ENCODE data around the gene TMEM271. TPM values are rescaled to one million over a fixed set of nuclear protein-coding genes. Genes with fewer than 3 reads are reported as not detected.

The TMEM271 gene
- polyA plus RNA-seq, 3 donors: not detected

DNA sequence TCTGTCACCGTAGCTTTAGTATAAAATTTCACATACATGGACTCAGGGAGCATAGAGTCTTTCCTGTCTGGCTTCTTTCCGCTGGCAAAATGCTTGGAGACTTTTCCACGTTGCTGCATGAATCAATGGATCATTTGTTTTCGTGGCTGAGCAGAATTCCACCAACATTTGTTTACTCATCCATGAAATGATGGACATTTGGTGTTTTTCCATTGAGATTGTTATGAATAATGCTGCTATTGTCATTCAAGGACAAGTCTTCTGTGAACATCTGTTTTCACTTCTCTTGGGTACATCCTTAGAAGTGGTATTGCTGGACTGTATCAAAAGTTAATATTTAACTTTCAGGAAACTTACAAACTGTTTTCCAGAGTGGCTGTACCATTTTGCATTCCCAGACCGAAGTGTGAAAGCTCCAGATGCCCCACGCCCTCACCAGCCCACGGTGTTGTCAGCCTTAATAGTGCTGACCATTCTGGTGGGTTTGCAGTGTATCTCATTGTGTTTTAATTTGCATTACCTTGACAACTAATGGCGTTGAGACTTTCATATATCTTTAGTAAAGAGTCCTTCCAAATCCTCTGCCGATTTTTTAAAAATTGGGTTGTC lies 5.8 kb upstream of the TMEM271 start:
- DNase-seq (ENCODE audit: low read depth in 3 of 3, low spot score in 2 of 3): no peak

DNA sequence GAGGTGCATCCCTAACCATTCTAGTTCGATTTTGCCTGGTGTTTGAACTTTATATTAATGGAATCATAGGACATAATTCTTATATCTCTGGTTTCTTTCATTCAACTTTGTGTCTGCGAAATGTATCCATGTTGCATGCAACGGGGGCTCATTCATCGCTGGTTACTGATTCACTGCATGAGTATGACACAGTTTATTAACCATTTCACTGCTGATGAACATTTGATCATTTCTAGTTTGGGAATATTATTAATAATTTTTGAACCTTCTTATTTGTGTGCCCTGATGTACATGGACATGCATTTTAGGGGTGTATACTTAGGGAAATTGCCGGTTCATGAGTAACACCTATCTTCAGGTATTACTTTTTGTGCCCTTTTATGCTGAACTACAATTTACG lies 5.1 kb upstream of the TMEM271 start:
- DNase-seq (ENCODE audit: low read depth in 3 of 3, low spot score in 2 of 3): no peak

GRCh38 chr4:579543-580175 lies 3.6 kb upstream of the TMEM271 start:
- no peak for DNase-seq (ENCODE audit: low read depth in 3 of 3, low spot score in 2 of 3)

DNA sequence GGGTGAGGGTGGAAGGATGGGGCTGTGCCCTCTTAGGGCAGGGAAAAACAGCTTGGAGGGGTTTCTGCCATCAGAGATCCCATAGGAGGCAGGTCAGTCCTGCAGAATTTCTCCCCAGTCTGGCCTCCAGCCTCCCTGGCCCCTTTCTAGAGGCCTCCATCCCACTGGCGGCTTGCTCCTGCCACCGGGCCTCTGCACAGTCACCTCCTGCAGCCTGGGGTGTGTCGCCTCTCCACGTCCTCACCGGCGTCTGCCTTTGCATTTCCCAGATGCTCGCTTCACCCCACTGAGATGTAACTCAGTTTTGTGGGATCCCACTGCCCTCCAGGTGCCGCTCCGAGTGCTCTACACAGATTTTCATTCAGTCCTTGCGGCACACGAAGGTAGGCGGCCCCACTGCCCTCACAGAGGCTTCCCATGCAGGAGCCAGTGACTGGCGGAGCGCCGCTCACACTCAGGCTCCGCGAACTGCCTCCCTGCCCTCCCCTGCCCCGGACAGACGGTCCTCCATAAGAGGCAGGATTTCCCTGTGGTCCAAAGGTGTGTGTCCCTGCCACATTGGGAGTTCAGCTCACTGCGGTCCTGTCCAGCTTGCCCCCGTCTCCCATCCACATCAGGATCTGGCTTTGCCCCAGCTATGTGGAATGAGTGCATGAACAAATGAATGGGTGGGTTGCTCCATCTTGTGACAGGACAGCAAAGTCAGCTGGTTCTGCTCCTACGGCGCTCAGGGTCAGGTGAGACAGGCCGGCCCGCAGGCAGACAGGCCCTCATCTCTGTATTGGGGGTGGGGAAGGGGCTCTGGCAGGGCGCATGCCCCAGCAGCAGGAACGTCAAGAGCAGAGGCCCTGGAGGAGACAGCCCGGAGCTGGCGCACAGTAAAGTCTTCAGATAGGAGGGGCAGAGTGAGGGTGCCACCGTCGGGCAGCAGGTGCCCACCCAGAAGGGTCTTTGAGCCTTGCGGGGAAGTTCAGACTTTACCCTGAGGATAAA lies 2.7 kb upstream of the TMEM271 start:
- no peak for DNase-seq (ENCODE audit: low read depth in 3 of 3, low spot score in 2 of 3)

- no peak for DNase-seq (ENCODE audit: low read depth in 3 of 3, low spot score in 2 of 3)
Observed at GRCh38 chr4:577499-578450, 1.7 kb upstream of the TMEM271 start.

- DNase-seq (ENCODE audit: low read depth in 3 of 3, low spot score in 2 of 3): no peak
Observed at GRCh38 chr4:576991-577498, 950 bp upstream of the TMEM271 start.

- DNase-seq (ENCODE audit: low read depth in 3 of 3, low spot score in 2 of 3): peak; percentile 36 to 52 (median 45)
Observed at GRCh38 chr4:575281-576141, 584 bp downstream of the TMEM271 start.

DNA sequence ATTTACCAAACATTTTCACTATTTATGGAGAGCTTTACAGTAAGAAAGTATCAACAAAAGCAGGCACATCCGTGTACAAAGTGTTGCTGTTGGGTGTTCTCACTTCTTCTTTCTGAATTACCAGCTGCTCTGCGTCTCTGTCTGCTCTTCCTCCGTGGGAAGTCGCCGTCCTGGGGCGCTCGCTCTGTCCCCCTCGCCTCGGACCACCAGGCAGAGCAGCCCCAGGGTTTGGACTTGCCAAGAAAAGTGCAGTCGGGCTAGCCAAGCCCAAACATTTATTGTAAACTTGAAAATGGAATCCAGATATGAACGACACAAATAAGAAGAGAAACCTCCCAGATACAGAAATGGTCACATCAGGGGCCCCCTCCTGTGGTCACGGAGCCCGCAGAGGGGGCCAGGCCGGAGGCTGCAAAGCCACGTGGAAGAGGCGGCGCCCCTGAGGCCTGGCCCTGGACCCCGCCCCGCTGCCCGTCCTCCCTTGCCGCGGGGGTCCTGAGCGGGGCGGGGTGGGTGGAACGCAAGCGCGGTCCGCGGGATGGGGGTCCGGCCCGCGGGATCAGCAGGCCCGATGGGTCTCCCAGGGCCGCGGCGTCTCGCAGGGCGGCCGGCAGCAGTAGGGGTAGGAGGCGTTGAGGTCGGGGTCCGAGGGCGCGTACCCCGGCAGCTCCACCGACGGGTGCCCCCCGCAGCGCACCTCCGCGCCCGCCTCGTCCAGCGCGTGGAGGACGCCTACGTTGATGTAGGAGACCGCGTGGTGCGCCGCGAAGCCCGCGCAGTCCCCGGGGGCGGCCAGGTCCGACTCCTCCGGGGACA lies 1.5 kb downstream of the TMEM271 start:
- DNase-seq (ENCODE audit: low read depth in 3 of 3, low spot score in 2 of 3): no peak

- DNase-seq (ENCODE audit: low read depth in 3 of 3, low spot score in 2 of 3): no peak
Observed at GRCh38 chr4:573122-573892, 2.8 kb downstream of the TMEM271 start.

DNA sequence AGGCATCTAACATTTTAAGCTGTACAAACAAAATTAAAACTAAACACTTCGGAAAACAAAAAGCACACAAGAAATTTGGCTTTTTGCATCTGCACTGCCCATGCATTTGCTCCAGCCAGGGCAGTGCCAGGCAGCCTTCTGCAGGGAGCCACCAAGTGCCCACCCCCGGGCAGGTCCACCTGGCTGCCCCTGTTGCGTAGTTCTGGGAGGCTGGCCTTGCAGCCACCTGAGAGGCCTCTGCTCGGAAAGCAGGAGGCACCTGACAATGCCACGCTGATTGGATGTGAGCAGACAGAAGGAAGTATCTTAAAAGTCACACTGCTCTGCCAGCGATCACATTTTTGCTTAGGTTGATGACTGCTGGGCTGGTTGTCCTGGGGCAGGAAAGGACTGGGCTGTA lies 3.5 kb downstream of the TMEM271 start:
- DNase-seq (ENCODE audit: low read depth in 3 of 3, low spot score in 2 of 3): no peak

DNA sequence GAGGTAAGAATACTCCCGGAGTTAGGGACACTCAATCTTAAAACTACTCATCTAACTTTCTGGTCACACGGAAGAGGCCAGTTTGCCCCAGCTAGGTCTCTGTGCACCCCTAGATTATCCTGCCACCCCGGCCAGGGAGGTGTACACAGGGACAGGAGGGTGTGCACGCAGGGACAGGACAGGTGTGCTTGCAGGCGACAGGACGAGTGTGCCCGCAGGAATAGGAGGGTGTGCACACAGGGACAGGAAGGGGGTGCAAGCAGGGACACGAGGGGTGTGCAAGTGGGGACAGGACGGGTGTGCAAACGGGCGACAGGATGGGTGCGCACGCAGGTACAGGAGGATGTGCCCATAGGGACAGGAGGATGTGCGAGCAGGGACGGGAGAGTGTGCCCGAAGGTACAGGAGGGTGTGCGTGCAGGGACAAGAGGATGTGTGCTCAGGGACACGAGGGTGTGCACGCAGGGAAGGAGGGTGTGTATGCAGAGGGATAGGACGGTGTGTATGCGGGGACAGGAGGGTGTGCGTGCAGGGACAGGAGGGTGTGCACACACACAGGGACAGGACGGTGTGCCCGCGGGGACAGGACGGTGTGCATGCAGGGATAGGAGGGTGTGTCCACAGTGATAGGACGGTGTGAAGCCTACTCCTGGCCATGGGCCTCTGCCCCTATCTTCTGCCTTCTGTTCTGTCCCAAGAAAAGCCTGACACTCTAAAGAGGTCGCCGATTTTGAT lies 4.1 kb downstream of the TMEM271 start:
- no peak for DNase-seq (ENCODE audit: low read depth in 3 of 3, low spot score in 2 of 3)

- DNase-seq (ENCODE audit: low read depth in 3 of 3, low spot score in 2 of 3): no peak
Observed at GRCh38 chr4:570754-571153, 5.3 kb downstream of the TMEM271 start.

GRCh38 chr4:569958-570667 lies 6.0 kb downstream of the TMEM271 start:
- no peak for DNase-seq (ENCODE audit: low read depth in 3 of 3, low spot score in 2 of 3)

DNA sequence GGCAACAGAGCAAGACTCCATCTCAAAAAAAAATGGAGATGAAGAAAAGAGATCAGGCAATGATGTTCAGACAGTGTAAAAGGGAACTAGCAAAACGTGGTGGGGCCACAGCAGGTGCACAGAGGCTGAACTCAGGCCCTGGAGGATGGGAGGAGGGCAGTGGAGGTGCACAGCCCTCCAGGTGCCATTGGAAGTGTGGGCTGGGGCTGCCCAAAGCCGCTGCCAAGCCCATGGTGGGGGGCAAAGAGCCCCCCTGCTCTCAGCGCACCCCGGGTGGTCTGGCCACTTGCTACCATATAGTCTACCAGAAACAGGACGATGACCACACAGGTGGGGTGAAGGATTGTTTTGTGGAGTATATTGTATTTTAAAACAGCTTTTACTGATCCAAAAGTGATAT lies 7.1 kb downstream of the TMEM271 start:
- DNase-seq (ENCODE audit: low read depth in 3 of 3, low spot score in 2 of 3): no peak

DNA sequence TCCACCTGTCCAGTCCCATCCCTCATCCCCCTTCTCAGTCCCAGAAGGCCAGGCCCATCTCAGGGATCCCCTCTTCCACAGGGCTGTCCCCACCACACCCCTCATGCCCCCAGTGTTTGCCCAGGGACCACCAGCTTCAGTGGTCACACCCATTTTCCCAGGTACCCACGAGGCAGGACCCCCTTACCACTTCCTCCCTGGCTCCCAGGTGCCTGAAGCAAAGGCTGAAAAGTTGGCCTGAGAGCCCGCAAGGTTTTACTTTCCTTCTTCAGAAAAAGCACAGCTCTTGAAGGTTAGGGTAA lies 7.8 kb downstream of the TMEM271 start:
- no peak for DNase-seq (ENCODE audit: low read depth in 3 of 3, low spot score in 2 of 3)

DNA sequence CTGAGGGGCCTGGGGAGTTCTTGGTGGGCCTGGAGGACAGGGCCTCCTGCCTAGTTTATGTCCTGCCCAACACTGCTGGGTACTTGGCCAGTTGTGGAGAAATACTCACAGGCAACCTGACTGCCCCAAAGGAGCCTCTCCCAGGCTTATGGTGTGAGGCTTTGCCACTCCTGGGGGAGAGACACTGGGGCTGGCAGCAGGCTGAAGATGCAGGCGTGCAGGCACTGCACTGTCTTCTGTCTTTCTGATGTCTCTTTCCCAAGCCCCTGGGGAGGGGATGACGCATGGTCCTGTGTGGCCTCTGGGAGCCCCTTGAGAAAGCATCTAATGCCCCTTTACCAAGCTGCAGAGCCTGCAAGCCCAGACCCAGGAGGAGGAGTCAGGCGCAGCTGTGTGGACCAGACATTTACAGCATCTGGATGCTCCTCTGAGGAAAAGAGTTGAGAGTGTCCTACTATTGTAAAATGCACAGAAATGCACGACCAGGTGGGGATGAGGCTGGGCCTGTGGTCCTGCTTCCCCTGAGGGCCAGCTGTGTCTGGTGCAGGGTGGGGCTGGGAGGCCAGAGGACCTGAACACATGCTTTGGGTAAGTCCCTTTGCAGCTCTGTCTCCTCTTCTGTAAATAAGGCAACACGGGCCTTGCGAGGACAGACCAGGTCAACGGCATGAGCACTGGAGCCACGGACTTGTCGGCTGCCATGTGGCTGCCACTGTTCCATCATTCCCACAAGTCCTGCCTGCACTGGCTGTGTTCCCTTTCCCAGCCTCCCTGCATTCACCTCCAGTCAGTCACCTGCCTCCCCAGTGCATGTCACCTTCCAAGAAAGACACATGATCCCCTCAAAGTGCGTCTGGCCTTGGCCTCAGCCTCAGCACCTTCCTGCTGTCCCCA lies 8.4 kb downstream of the TMEM271 start:
- no peak for DNase-seq (ENCODE audit: low read depth in 3 of 3, low spot score in 2 of 3)

Data from right renal cortex interstitium (tissue), 3 donors.